K562 (cell line): ENCODE measurements around the gene TTC22. TPM values are rescaled to one million over a fixed set of nuclear protein-coding genes. Genes with fewer than 3 reads are reported as not detected.

ENCODE experiments used
- ATAC-seq: fragments of 200-7000 bp; cut with Tn5 transposase; 3 replicates; pipeline ENCODE4 v1.9.1; 2020; ENCODE audit warnings: moderate library complexity
- BruUV-seq: library from RNA; stranded (reverse); fragments of 400-500 nt; replicated peaks from 2 replicates; lab custom pipeline; 2021; lab: Mats Ljungman, UMichigan
- CTCF ChIA-PET: fragments of 300-600 bp; formaldehyde crosslinking; extraction: SDS; loops from one replicate; lab custom pipeline; 2021; ENCODE audit warnings: low intra/inter-chr PET ratio; lab: Yijun Ruan, JAX
- POLR2A ChIA-PET: fragments of 300-600, 350-650 bp; sonication (Branson Sonifier 250); formaldehyde crosslinking; extraction: SDS; loops from one replicate; lab custom pipeline; 2021; ENCODE audit warnings: antibody characterized with exemption, inconsistent platforms; lab: Yijun Ruan, JAX
- DNase-seq, 4 experiments: peaks; one replicate each; pipeline versions ENCODE4 v3.0.0 to v3.0.0-alpha.2; 2011 to 2018; ENCODE audit warnings: low spot score in 3 of 4, mixed read lengths in 3 of 4; ENCODE audit errors: extremely low read depth in 1 of 4
- FAIRE-seq: peaks from 2 replicates; lab custom pipeline; 2011; peaks lifted over from hg19 to GRCh38; lab: Jason Lieb, UNC
- H2AFZ ChIP-seq: 2 replicates; pipeline ENCODE4 v1.6.0; 2011; ENCODE audit warnings: low read depth, low read length, control low read depth, inconsistent platforms
- H3K27ac ChIP-seq: fragments of 200-600 bp; 3 replicates; pipeline ENCODE4 v1.8.0; 2011; ENCODE audit warnings: low read depth, mild to moderate bottlenecking, control low read depth, inconsistent platforms, low read length, moderate library complexity, mixed read lengths; ENCODE audit errors: extremely low read depth
- H3K27me3 ChIP-seq, 2 experiments: fragments of 300-600 bp in 1 of 2; 2 replicates in 1 of 2; 3 replicates in 1 of 2; pipeline versions ENCODE4 v1.6.0 to v1.8.0; 2011; ENCODE audit warnings: inconsistent platforms in 2 of 2, low read length in 2 of 2, mild to moderate bottlenecking in 1 of 2, mixed read lengths in 1 of 2, moderate library complexity in 1 of 2; ENCODE audit not compliant: control insufficient read depth in 2 of 2, insufficient read depth in 2 of 2
- H3K36me3 ChIP-seq: fragments of 300-600 bp; 3 replicates; pipeline ENCODE4 v1.8.0; 2011; ENCODE audit warnings: mild to moderate bottlenecking, low read length, inconsistent platforms; ENCODE audit not compliant: control insufficient read depth, insufficient read depth
- H3K4me1 ChIP-seq, 2 experiments: fragments of 200-600 bp in 1 of 2; replicated peaks in 1 of 2; 2 replicates in 1 of 2; 3 replicates in 1 of 2; pipeline versions ENCODE4 v1.5.1 to v1.8.0; 2011; ENCODE audit warnings: inconsistent platforms in 2 of 2, low read length in 2 of 2, mild to moderate bottlenecking in 1 of 2, mixed read lengths in 1 of 2, moderate library complexity in 1 of 2; ENCODE audit not compliant: control insufficient read depth in 2 of 2, insufficient read depth in 2 of 2
- H3K4me2 ChIP-seq: 2 replicates; pipeline ENCODE4 v1.6.1; 2011; ENCODE audit warnings: low read length, control low read depth, inconsistent platforms, mixed read lengths; ENCODE audit not compliant: insufficient read depth
- H3K4me3 ChIP-seq: fragments of 200-600 bp; sonication (generic), shearing (Covaris generic); 2 replicates; pipeline ENCODE4 v1.5.1; 2016; ENCODE audit warnings: control low read depth, inconsistent platforms
- H3K79me2 ChIP-seq: fragments of 200-600 bp; 3 replicates; pipeline ENCODE4 v1.8.0; 2011; ENCODE audit warnings: low read length, inconsistent platforms; ENCODE audit not compliant: control insufficient read depth, insufficient read depth
- H3K9ac ChIP-seq, 2 experiments: 2 replicates each; pipeline versions ENCODE4 v1.6.0 to v1.6.1; 2011; ENCODE audit warnings: low read depth in 2 of 2, low read length in 2 of 2, control low read depth in 1 of 2, inconsistent platforms in 1 of 2, mild to moderate bottlenecking in 1 of 2, mixed read lengths in 1 of 2; ENCODE audit not compliant: insufficient read depth in 1 of 2
- H3K9me1 ChIP-seq: one replicate; pipeline ENCODE4 v1.6.0; 2011; ENCODE audit warnings: inconsistent platforms, mild to moderate bottlenecking, low read length, moderate library complexity; ENCODE audit not compliant: control insufficient read depth, insufficient read depth
- H3K9me3 ChIP-seq: replicated peaks from 2 replicates; pipeline ENCODE4 v1.5.1; 2011; ENCODE audit warnings: low read depth, low read length, inconsistent platforms; ENCODE audit not compliant: control insufficient read depth, insufficient read depth
- H4K20me1 ChIP-seq: replicated peaks from 2 replicates; pipeline ENCODE4 v1.6.1; 2011; ENCODE audit warnings: low read length, inconsistent platforms, mixed read lengths; ENCODE audit not compliant: control insufficient read depth, insufficient read depth
- CBX5 ChIP-seq: IDR thresholded peaks from 2 replicates; pipeline ENCODE4 v1.6.1; 2014; ENCODE audit warnings: low read depth, borderline replicate concordance
- FOXO4 ChIP-seq: fragments of 450-650 bp; formaldehyde crosslinking; IDR thresholded peaks from 2 replicates; pipeline ENCODE4 v1.4.0; 2020; ENCODE audit warnings: mild to moderate bottlenecking, moderate library complexity
- KDM5B ChIP-seq: fragments of 200-600 bp; sonication (generic); IDR thresholded peaks from 2 replicates; pipeline ENCODE4 v1.6.1; 2012; ENCODE audit warnings: low read depth, mild to moderate bottlenecking, moderate library complexity, low read length, control low read depth, inconsistent platforms; ENCODE audit not compliant: insufficient replicate concordance
- RBM22 ChIP-seq: fragments of 200-400 bp; formaldehyde crosslinking; IDR thresholded peaks from 2 replicates; pipeline ENCODE4 v1.6.1; 2018; ENCODE audit warnings: low read length, low read depth; ENCODE audit not compliant: poor library complexity, severe bottlenecking
- SIX5 ChIP-seq, 2 experiments: IDR thresholded peaks; 2 replicates each; pipeline ENCODE4 v1.6.1; 2011; ENCODE audit warnings: low read length in 2 of 2, borderline replicate concordance in 1 of 2, low read depth in 1 of 2, mild to moderate bottlenecking in 1 of 2, moderate library complexity in 1 of 2; ENCODE audit not compliant: insufficient read depth in 1 of 2
- ZNF79 ChIP-seq: fragments of 250-450 bp; sonication (Bioruptor Pico); IDR thresholded peaks from 2 replicates; pipeline ENCODE4 v1.4.0; 2020; ENCODE audit warnings: low read depth, mild to moderate bottlenecking, moderate library complexity
- WGBS: fragments of 100-300 bp; shearing (Covaris generic); methylation state at CpG from one replicate; pipeline ENCODE4 v1.1.6; 2016; ENCODE audit warnings: low coverage, mixed read lengths; ENCODE audit not compliant: insufficient coverage; ENCODE audit errors: missing lambda C conversion rate; 5-methylcytosine and 5-hydroxymethylcytosine counted together
- in situ Hi-C: fragments of 300-500 bp; cut with MboI; formaldehyde crosslinking; loops from 4 replicates; pipeline ENCODE4 v1.15.0; 2018; ENCODE audit warnings: inconsistent platforms, mixed read lengths
- intact Hi-C: fragments of 100-400 bp; cut with micrococcal nuclease; formaldehyde crosslinking; loops from 2 replicates; pipeline ENCODE4 v1.14.2; 2022
- polyA plus RNA-seq, 8 experiments: library from polyadenylated mRNA; depleted of rRNA in 4 of 8; stranded (reverse) in 5 of 8; unstranded in 3 of 8; fragments of >200 nt; fragmentation: Nextera tagmentation in 2 of 8; fragmentation: Illumina TruSeq in 1 of 8; extraction: Ambion mirVana in 2 of 8; extraction: Trizol in 1 of 8; gene quantifications; 2 replicates each; pipeline versions ENCODE4 v1.2.1 to v1.2.3, GENCODE V29; 2011 to 2014; ENCODE audit warnings: inconsistent platforms in 1 of 8, missing spikeins in 1 of 8
- total RNA-seq, 7 experiments: library from RNA; depleted of rRNA in 6 of 7; stranded (reverse); fragments of >200 nt in 6 of 7; fragmentation: Illumina TruSeq in 2 of 7; extraction: Trizol in 2 of 7; gene quantifications; 2 replicates each; pipeline versions ENCODE4 v1.2.1 to v1.2.3, GENCODE V29; 2011 to 2021; ENCODE audit warnings: low replicate concordance in 1 of 7

The TTC22 gene
- total and polyA plus RNA-seq, 9 of the 15 experiments (the other 6 are each of a cell fraction or from before 2014, with no cell fraction given), result 0.07 TPM; not detected in 8

GRCh38 chr1:54807756-54808155 is 6.6 kb upstream of the TTC22 start:
- Histone ChIP-seq H3K27ac (no peak overlapping the region), H3K36me3 (no peaks in the 10 kb centered on the region), H3K9me1 (no peaks in the 10 kb centered on the region), H3K27me3 (peaks cover 7 to 44% of the 10 kb centered on the region in 2 experiments; a peak in 4 of 5 replicates), H3K9me3 (no peaks in the 10 kb centered on the region), H4K20me1 (peaks cover 9% of the 10 kb centered on the region; the same call in 1 of the 2 replicates), H3K4me2 (no peak overlapping the region), H3K9ac (no peak overlapping the region), H3K79me2 (no peaks in the 10 kb centered on the region), H3K4me1 (peaks cover 0 to 6% of the 10 kb centered on the region in 2 experiments; a peak in 1 of 5 replicates), H3K4me3 (no peak overlapping the region), H2AFZ (no peak overlapping the region)
- intact Hi-C loops (no loop called here), in situ Hi-C loops (no loop called here)
- WGBS, result 12% methylated on average over 7 of the region's 7 CpGs
- no TSS peak for BruUV-seq
- TF ChIP-seq ZNF79 (no peak), KDM5B (no peak), FOXO4 (CRISPR knock-in tag) (no peak), SIX5 (IDR thresholded peaks at IDR 0.05; ENCODE audit: borderline replicate concordance in 1 of 2, insufficient read depth in 1 of 2, low read depth in 1 of 2, low read length in 2 of 2) (no peak), RBM22 (no peak), CBX5 (no peak)
- ChIA-PET CTCF (interaction anchor here (0.6 kb wide), 1 partner anchor 137 kb away, joined by 3 read pairs; no protein-coding TSS in a partner anchor), POLR2A (interaction anchor here (0.7 kb wide), 1 partner anchor 686 kb away, joined by 4 read pairs; no protein-coding TSS in a partner anchor)
- ATAC-seq (no peak), DNase-seq (no peak), FAIRE-seq (no peak)
